IMR-90 (cell line): ENCODE results near the gene CELF5. TPM values are rescaled to one million over a fixed set of nuclear protein-coding genes. Genes with fewer than 3 reads are reported as not detected.

Source experiments
- ATAC-seq: fragments of 200-7000 bp; cut with Tn5 transposase; 2 replicates; pipeline ENCODE4 v1.9.1; 2020; ENCODE audit warnings: low read depth, mild to moderate bottlenecking, moderate library complexity
- BruUV-seq: library from RNA; stranded (reverse); fragments of 400-500 nt; replicated peaks from 2 replicates; lab custom pipeline; 2021; lab: Mats Ljungman, UMichigan
- CTCF ChIA-PET: fragments of 300-600 bp; formaldehyde crosslinking; extraction: SDS; loops from one replicate; lab custom pipeline; 2021; ENCODE audit warnings: antibody characterized with exemption; lab: Yijun Ruan, JAX
- POLR2A ChIA-PET: fragments of 300-600 bp; sonication (Branson Sonifier 250); formaldehyde crosslinking; loops from one replicate; lab custom pipeline; 2022; ENCODE audit warnings: antibody characterized with exemption; ENCODE audit not compliant: unreplicated experiment; lab: Charles Lee
- DNase-seq: peaks from one replicate; pipeline ENCODE4 v3.0.0; 2013
- H2AFZ ChIP-seq: replicated peaks from 2 replicates; pipeline ENCODE3; 2013; ENCODE audit warnings: low read length, mild to moderate bottlenecking; ENCODE audit not compliant: poor library complexity
- H2AK5ac ChIP-seq: 2 replicates; pipeline ENCODE4 v1.6.1; 2013; ENCODE audit warnings: low read depth, low read length, inconsistent platforms
- H2AK9ac ChIP-seq: replicated peaks from 2 replicates; pipeline ENCODE3; 2013; ENCODE audit warnings: mild to moderate bottlenecking, low read depth, low read length, moderate library complexity; ENCODE audit not compliant: poor library complexity
- H2BK120ac ChIP-seq: 2 replicates; pipeline ENCODE4 v1.6.1; 2013; ENCODE audit warnings: low read depth, low read length, inconsistent platforms
- H2BK15ac ChIP-seq: 3 replicates; pipeline ENCODE4 v1.6.1; 2013; ENCODE audit warnings: low read depth, low read length, inconsistent platforms
- H2BK20ac ChIP-seq: 2 replicates; pipeline ENCODE4 v1.6.1; 2013; ENCODE audit warnings: low read depth, mild to moderate bottlenecking, inconsistent platforms, low read length, moderate library complexity
- H2BK5ac ChIP-seq: 2 replicates; pipeline ENCODE4 v1.6.1; 2013; ENCODE audit warnings: mild to moderate bottlenecking, low read depth, low read length, inconsistent platforms; ENCODE audit not compliant: poor library complexity, severe bottlenecking
- H3K14ac ChIP-seq: replicated peaks from 2 replicates; pipeline ENCODE4 v1.6.1; 2013; ENCODE audit warnings: low read depth, low read length, inconsistent platforms
- H3K18ac ChIP-seq: 2 replicates; pipeline ENCODE4 v1.6.1; 2013; ENCODE audit warnings: low read depth, low read length, control low read depth
- H3K23ac ChIP-seq: 2 replicates; pipeline ENCODE4 v1.6.1; 2013; ENCODE audit warnings: low read depth, low read length, inconsistent platforms
- H3K27ac ChIP-seq: 2 replicates; pipeline ENCODE4 v1.5.1; 2013; ENCODE audit warnings: mild to moderate bottlenecking, control low read depth, low read length; ENCODE audit not compliant: insufficient read depth
- H3K27me3 ChIP-seq: 2 replicates; pipeline ENCODE4 v1.6.1; 2013; ENCODE audit warnings: low read length; ENCODE audit not compliant: control insufficient read depth, insufficient read depth
- H3K36me3 ChIP-seq: 2 replicates; pipeline ENCODE4 v1.6.1; 2013; ENCODE audit warnings: low read length, mixed read lengths; ENCODE audit not compliant: control insufficient read depth, insufficient read depth
- H3K4ac ChIP-seq: 2 replicates; pipeline ENCODE4 v1.6.1; 2013; ENCODE audit warnings: low read depth, low read length, inconsistent platforms
- H3K4me1 ChIP-seq: 2 replicates; pipeline ENCODE4 v1.6.1; 2013; ENCODE audit warnings: low read length, mixed read lengths; ENCODE audit not compliant: control insufficient read depth, insufficient read depth
- H3K4me2 ChIP-seq: 2 replicates; pipeline ENCODE4 v1.6.1; 2013; ENCODE audit warnings: low read depth, mild to moderate bottlenecking, control low read depth, low read length, moderate library complexity
- H3K4me3 ChIP-seq: 2 replicates; pipeline ENCODE4 v1.5.1; 2013; ENCODE audit warnings: low read depth, mild to moderate bottlenecking, control low read depth, low read length, moderate library complexity; ENCODE audit not compliant: insufficient read depth
- H3K56ac ChIP-seq: 2 replicates; pipeline ENCODE4 v1.6.1; 2013; ENCODE audit warnings: low read length, inconsistent platforms; ENCODE audit not compliant: insufficient read depth; ENCODE audit errors: extremely low read depth
- H3K79me1 ChIP-seq, 2 experiments: 2 replicates each; pipeline ENCODE4 v1.6.1; 2013; ENCODE audit warnings: low read length in 2 of 2, inconsistent platforms in 1 of 2, low read depth in 1 of 2
- H3K9ac ChIP-seq: 2 replicates; pipeline ENCODE4 v1.6.1; 2013; ENCODE audit warnings: low read depth, low read length, control low read depth
- H3K9me1 ChIP-seq: 2 replicates; pipeline ENCODE4 v1.6.1; 2013; ENCODE audit warnings: low read length, inconsistent platforms; ENCODE audit not compliant: insufficient read depth
- H3K9me3 ChIP-seq: 2 replicates; pipeline ENCODE4 v1.6.1; 2013; ENCODE audit warnings: low read length; ENCODE audit not compliant: control insufficient read depth, insufficient read depth
- H4K20me1 ChIP-seq: 2 replicates; pipeline ENCODE4 v1.6.1; 2013; ENCODE audit warnings: low read length, inconsistent platforms; ENCODE audit not compliant: insufficient read depth
- H4K5ac ChIP-seq: 2 replicates; pipeline ENCODE4 v1.6.1; 2013; ENCODE audit warnings: mild to moderate bottlenecking, low read depth, low read length, control low read depth
- H4K8ac ChIP-seq, 2 experiments: 2 replicates each; pipeline ENCODE4 v1.6.1; 2013; ENCODE audit warnings: low read depth in 2 of 2, low read length in 2 of 2, control low read depth in 1 of 2, inconsistent platforms in 1 of 2
- H4K91ac ChIP-seq: 2 replicates; pipeline ENCODE4 v1.6.1; 2013; ENCODE audit warnings: low read depth, low read length, inconsistent platforms; ENCODE audit not compliant: insufficient read depth
- FOS ChIP-seq: fragments of 150-350 bp; IDR thresholded peaks from 2 replicates; pipeline ENCODE4 v1.6.1; 2016; ENCODE audit warnings: low read depth, low read length
- MAFK ChIP-seq: IDR thresholded peaks from 2 replicates; pipeline ENCODE4 v1.6.1; 2012; ENCODE audit warnings: low read depth, low read length, improper control_type of control experiment
- POLR2A ChIP-seq: IDR thresholded peaks from 2 replicates; pipeline ENCODE4 v1.6.1; 2012; ENCODE audit warnings: mild to moderate bottlenecking, low read depth, low read length
- RFX5 ChIP-seq: IDR thresholded peaks from 2 replicates; pipeline ENCODE4 v1.8.0; 2012; ENCODE audit warnings: low read depth, mild to moderate bottlenecking, low read length, moderate library complexity
- WGBS, 2 experiments: methylation state at CpG; one replicate each; pipeline versions ENCODE4 v1.1.5 to v1.1.7; 2013; ENCODE audit warnings: missing lambda C conversion rate in 2 of 2; ENCODE audit not compliant: insufficient read length in 1 of 2; ENCODE audit errors: extremely low coverage in 2 of 2; 5-methylcytosine and 5-hydroxymethylcytosine counted together
- dilution Hi-C: fragments of 300-500 bp; cut with HindIII; formaldehyde crosslinking; loops from one replicate; pipeline ENCODE4 v1.14.3; 2018; ENCODE audit warnings: low sequenced_read_pairs; ENCODE audit not compliant: unreplicated experiment
- in situ Hi-C: fragments of 300-500 bp; cut with MboI; formaldehyde crosslinking; loops from 3 replicates; pipeline ENCODE4 v1.14.3; 2019; ENCODE audit warnings: low sequenced_read_pairs, inconsistent platforms, mixed read lengths
- intact Hi-C: fragments of 100-400 bp; cut with micrococcal nuclease; formaldehyde crosslinking; loops from 2 replicates; pipeline ENCODE4 v1.10.0; 2022
- polyA plus RNA-seq, 3 experiments: library from polyadenylated mRNA; depleted of rRNA; stranded (reverse); fragments of >200 nt; gene quantifications; 2 replicates each; pipeline ENCODE4 v1.2.3, GENCODE V29; 2012; ENCODE audit warnings: low replicate concordance in 1 of 3
- total RNA-seq: library from RNA; depleted of rRNA; stranded (reverse); fragments of >200 nt; gene quantifications from 2 replicates; pipeline ENCODE4 v1.2.3, GENCODE V29; 2012

CELF5 gene
- total and polyA plus RNA-seq, 2 of the 4 experiments (the other 2 are of a cell fraction): 0.02 TPM; not detected in 1

- TF ChIP-seq POLR2A (no peak), FOS (no peak), RFX5 (no peak), MAFK (no peak)
- POLR2A ChIA-PET: no interaction called here
These were observed 31.0 kb upstream of the CELF5 start for GRCh38 chr19:3193256-3194105.

More at GRCh38 chr19:3193256-3194105, 31.0 kb upstream of the CELF5 start:
- H3K9me3 ChIP-seq: no peaks in the 10 kb centered on the region
- H2BK15ac ChIP-seq: no peak overlapping the region
- ATAC-seq: no peak
- no peak overlapping the region for H3K18ac ChIP-seq
- CTCF ChIA-PET: no interaction called here
- in situ Hi-C loops (no loop called here), intact Hi-C loops (no loop called here), dilution Hi-C loops (no loop called here)
- H3K9me1 ChIP-seq: no peaks in the 10 kb centered on the region
- H3K4me2 ChIP-seq: no peak overlapping the region
- peaks cover 5 to 45% of the 10 kb centered on the region in 2 experiments; a peak in 2 of 4 replicates for H3K79me1 ChIP-seq
- H3K56ac ChIP-seq: no peak overlapping the region
- H4K5ac ChIP-seq: no peak overlapping the region
- no peak overlapping the region for H2AK5ac ChIP-seq
- no peak overlapping the region for H3K4me3 ChIP-seq
- WGBS, 2 experiments: 97% methylated on average over 7 of the region's 40 CpGs; no CpG with 5 or more reads in 1 of the 2 experiments
- no peak for DNase-seq
- no peaks in the 10 kb centered on the region for H3K4me1 ChIP-seq
- H3K14ac ChIP-seq: no peak overlapping the region
- peaks cover 20% of the 10 kb centered on the region for H3K36me3 ChIP-seq
- no TSS peak for BruUV-seq
- H3K4ac ChIP-seq: no peak overlapping the region
- H2AFZ ChIP-seq: no peak overlapping the region
- H3K27ac ChIP-seq: no peak overlapping the region
- no peak overlapping the region for H2BK120ac ChIP-seq
- no peak overlapping the region for H2BK20ac ChIP-seq
- H3K23ac ChIP-seq: no peak overlapping the region
- no peak overlapping the region for H2AK9ac ChIP-seq
- H2BK5ac ChIP-seq: no peak overlapping the region
- H3K9ac ChIP-seq: no peak overlapping the region
- H4K20me1 ChIP-seq: peaks cover 36% of the 10 kb centered on the region
- H4K8ac ChIP-seq: no peak overlapping the region
- H3K27me3 ChIP-seq: no peaks in the 10 kb centered on the region
- H4K91ac ChIP-seq: no peak overlapping the region
